H9 (cell line): ENCODE results near the gene TMEM108. TPM values are rescaled to one million over a fixed set of nuclear protein-coding genes. Genes with fewer than 3 reads are reported as not detected.

ENCODE experiments used
- DNase-seq: peaks from one replicate; pipeline ENCODE4 v3.0.0-alpha.2; 2017
- H2AFZ ChIP-seq: one replicate; pipeline ENCODE4 v1.6.1; 2013; ENCODE audit warnings: mild to moderate bottlenecking, low read length, control low read depth, moderate library complexity
- H2AK5ac ChIP-seq: 2 replicates; pipeline ENCODE4 v1.6.1; 2013; ENCODE audit warnings: low read length, control low read depth, mixed read lengths; ENCODE audit not compliant: insufficient read length
- H2BK120ac ChIP-seq: one replicate; pipeline ENCODE4 v1.6.1; 2013; ENCODE audit warnings: low read depth, mild to moderate bottlenecking, low read length, control low read depth, inconsistent platforms; ENCODE audit not compliant: poor library complexity, severe bottlenecking
- H2BK12ac ChIP-seq: 2 replicates; pipeline ENCODE4 v1.6.1; 2013; ENCODE audit warnings: low read length, control low read depth, mixed read lengths, low read depth; ENCODE audit not compliant: insufficient read length
- H2BK15ac ChIP-seq: 2 replicates; pipeline ENCODE4 v1.6.1; 2013; ENCODE audit warnings: low read depth, low read length, control low read depth
- H2BK20ac ChIP-seq: one replicate; pipeline ENCODE4 v1.6.1; 2013; ENCODE audit warnings: low read depth, mild to moderate bottlenecking, low read length, control low read depth, inconsistent platforms; ENCODE audit not compliant: poor library complexity, severe bottlenecking
- H2BK5ac ChIP-seq: 2 replicates; pipeline ENCODE4 v1.6.1; 2013; ENCODE audit warnings: low read length, control low read depth, mixed read lengths; ENCODE audit not compliant: insufficient read length
- H3K14ac ChIP-seq: 2 replicates; pipeline ENCODE4 v1.6.1; 2013; ENCODE audit warnings: low read length, control low read depth; ENCODE audit not compliant: insufficient read depth
- H3K18ac ChIP-seq: 2 replicates; pipeline ENCODE4 v1.6.1; 2013; ENCODE audit warnings: low read depth, mild to moderate bottlenecking, mixed read lengths, low read length, control low read depth; ENCODE audit not compliant: insufficient read length
- H3K23ac ChIP-seq: 2 replicates; pipeline ENCODE4 v1.6.1; 2013; ENCODE audit warnings: low read length, control low read depth, mixed read lengths, low read depth; ENCODE audit not compliant: insufficient read length
- H3K23me2 ChIP-seq: 2 replicates; pipeline ENCODE4 v1.6.1; 2013; ENCODE audit warnings: low read depth, mild to moderate bottlenecking, mixed read lengths, low read length, control low read depth; ENCODE audit not compliant: insufficient read length, poor library complexity, severe bottlenecking
- H3K27ac ChIP-seq: 2 replicates; pipeline ENCODE4 v1.5.1; 2013; ENCODE audit warnings: low read length, control low read depth, mixed read lengths, low read depth; ENCODE audit not compliant: insufficient read length
- H3K27me3 ChIP-seq: 2 replicates; pipeline ENCODE4 v1.6.1; 2013; ENCODE audit warnings: low read length, control low read depth, inconsistent platforms; ENCODE audit not compliant: insufficient read depth
- H3K4ac ChIP-seq: 2 replicates; pipeline ENCODE4 v1.6.1; 2013; ENCODE audit warnings: low read depth, mild to moderate bottlenecking, control low read depth, inconsistent platforms, low read length, moderate library complexity
- H3K4me1 ChIP-seq: 2 replicates; pipeline ENCODE4 v1.6.1; 2013; ENCODE audit warnings: low read length, control low read depth, inconsistent platforms; ENCODE audit not compliant: insufficient read depth
- H3K4me2 ChIP-seq: 2 replicates; pipeline ENCODE4 v1.6.1; 2013; ENCODE audit warnings: low read length, control low read depth, mixed read lengths; ENCODE audit not compliant: insufficient read length, insufficient read depth
- H3K56ac ChIP-seq: 2 replicates; pipeline ENCODE4 v1.6.1; 2013; ENCODE audit warnings: low read depth, mild to moderate bottlenecking, mixed read lengths, low read length, control low read depth; ENCODE audit not compliant: insufficient read length
- H3K79me1 ChIP-seq: 2 replicates; pipeline ENCODE4 v1.6.1; 2013; ENCODE audit warnings: low read depth, mild to moderate bottlenecking, moderate library complexity, low read length, control low read depth, inconsistent platforms; ENCODE audit not compliant: insufficient read depth, poor library complexity, severe bottlenecking
- H3K79me2 ChIP-seq: 2 replicates; pipeline ENCODE4 v1.6.1; 2013; ENCODE audit warnings: low read length, control low read depth, inconsistent platforms; ENCODE audit not compliant: insufficient read depth
- H3K9ac ChIP-seq: 2 replicates; pipeline ENCODE4 v1.6.1; 2013; ENCODE audit warnings: low read length, control low read depth, mixed read lengths; ENCODE audit not compliant: insufficient read length; ENCODE audit errors: extremely low read depth
- H3K9me3 ChIP-seq: one replicate; pipeline ENCODE4 v1.6.1; 2013; ENCODE audit warnings: low read depth, low read length, inconsistent platforms; ENCODE audit not compliant: control insufficient read depth
- H3T11ph ChIP-seq: one replicate; pipeline ENCODE4 v1.6.1; 2013; ENCODE audit warnings: mild to moderate bottlenecking, low read length, control low read depth, inconsistent platforms
- H4K20me1 ChIP-seq: one replicate; pipeline ENCODE4 v1.6.1; 2013; ENCODE audit not compliant: control insufficient read depth, insufficient read length, insufficient read depth
- H4K5ac ChIP-seq: 2 replicates; pipeline ENCODE4 v1.6.1; 2013; ENCODE audit warnings: low read depth, mild to moderate bottlenecking, mixed read lengths, low read length, control low read depth; ENCODE audit not compliant: insufficient read length
- H4K8ac ChIP-seq: replicated peaks from 2 replicates; pipeline ENCODE4 v1.6.1; 2013; ENCODE audit warnings: low read length, control low read depth, mixed read lengths, low read depth; ENCODE audit not compliant: insufficient read length
- H4K91ac ChIP-seq: 2 replicates; pipeline ENCODE4 v1.6.1; 2013; ENCODE audit warnings: low read depth, mild to moderate bottlenecking, moderate library complexity, mixed read lengths, low read length, control low read depth; ENCODE audit not compliant: insufficient read length
- H3K27ac Mint-ChIP-seq, 3 experiments: 2 replicates in 2 of 3; 3 replicates in 1 of 3; pipeline ENCODE4 v1.8.0; 2020 to 2021; ENCODE audit warnings: mixed read lengths in 3 of 3, mild to moderate bottlenecking in 1 of 3, moderate library complexity in 1 of 3
- H3K27me3 Mint-ChIP-seq: 2 replicates; pipeline ENCODE4 v1.8.0; 2021; ENCODE audit warnings: low read depth, mild to moderate bottlenecking, moderate library complexity, mixed read lengths
- H3K36me3 Mint-ChIP-seq, 3 experiments: 2 replicates in 2 of 3; 3 replicates in 1 of 3; pipeline ENCODE4 v1.8.0; 2020 to 2021; ENCODE audit warnings: low read depth in 3 of 3, mixed read lengths in 3 of 3; ENCODE audit not compliant: insufficient read depth in 1 of 3
- H3K4me1 Mint-ChIP-seq, 2 experiments: 2 replicates each; pipeline ENCODE4 v1.8.0; 2020; ENCODE audit warnings: mixed read lengths in 2 of 2
- H3K4me3 Mint-ChIP-seq, 2 experiments: 2 replicates in 1 of 2; 3 replicates in 1 of 2; pipeline ENCODE4 v1.8.0; 2020 to 2021; ENCODE audit warnings: mild to moderate bottlenecking in 2 of 2, mixed read lengths in 2 of 2, moderate library complexity in 1 of 2
- H3K9me3 Mint-ChIP-seq, 2 experiments: 2 replicates in 1 of 2; 3 replicates in 1 of 2; pipeline ENCODE4 v1.8.0; 2020; ENCODE audit warnings: mild to moderate bottlenecking in 2 of 2, mixed read lengths in 2 of 2, moderate library complexity in 1 of 2
- whole genome bisulfite sequencing: extraction: QIAGEN DNeasy Blood & Tissue Kit; methylation state at CpG from one replicate; pipeline ENCODE4 v1.1.7; 2013; ENCODE audit warnings: missing lambda C conversion rate, low lambda C conversion rate, mixed read lengths; ENCODE audit not compliant: insufficient read length; ENCODE audit errors: extremely low coverage; 5-methylcytosine and 5-hydroxymethylcytosine counted together
- total RNA-seq: library from RNA; stranded (reverse); gene quantifications from 2 replicates; pipeline ENCODE4 v1.2.1, GENCODE V29; 2021
- TF ChIP-seq, protein P1 (sequence below): fragments of 200-600 bp; sonication (generic); conservative IDR thresholded peaks from 3 replicates; pipeline ENCODE4 v1.8.0; 2021; ENCODE audit warnings: antibody characterized with exemption, mild to moderate bottlenecking

The TMEM108 gene
- total RNA-seq, 1 experiment from 2014 or later, result 5.0 TPM

DNA sequence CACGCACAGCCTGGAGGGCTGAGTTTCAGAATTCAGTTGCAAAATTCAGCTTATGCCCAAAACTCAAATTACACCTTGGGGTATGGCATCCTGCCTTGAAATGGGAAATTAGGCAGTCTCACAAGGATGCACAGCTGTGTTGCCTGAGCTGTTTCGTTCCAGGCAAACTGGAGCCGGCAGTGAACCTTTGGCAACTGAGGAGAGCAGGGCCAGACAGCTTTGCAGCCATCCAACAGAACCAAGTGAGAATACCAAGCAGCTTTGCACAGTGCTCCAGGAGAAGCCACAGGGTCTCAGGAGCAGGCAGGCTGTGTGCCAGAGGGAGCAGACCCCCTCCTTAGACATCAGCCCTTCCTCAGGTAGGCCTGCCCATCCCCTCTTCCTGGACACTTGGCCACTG lies 329.2 kb downstream of the TMEM108 start:
- Mint-ChIP-seq H3K36me3 (no peaks in the 10 kb centered on the region), H3K4me3 (no peak overlapping the region), H3K4me1 (peaks cover 7% of the 10 kb centered on the region in 2 experiments), H3K27ac (no peak overlapping the region), H3K27me3 (no peaks in the 10 kb centered on the region), H3K9me3 (no peaks in the 10 kb centered on the region)
- Histone ChIP-seq H2BK20ac (no peak overlapping the region), H2BK120ac (no peak overlapping the region), H3K9ac (no peak overlapping the region), H3K4ac (no peak overlapping the region), H3K4me2 (no peak overlapping the region), H3K4me1 (peaks cover 2% of the 10 kb centered on the region; the same call in 1 of the 2 replicates), H3K23me2 (no peaks in the 10 kb centered on the region), H3K79me2 (no peaks in the 10 kb centered on the region), H3K79me1 (no peaks in the 10 kb centered on the region), H2BK12ac (no peak overlapping the region), H3K14ac (no peak overlapping the region; the same call in 1 of the 2 replicates), H4K5ac (no peak overlapping the region), H2BK5ac (no peak overlapping the region), H3T11ph (no peak overlapping the region), H3K23ac (no peak overlapping the region), H4K20me1 (no peaks in the 10 kb centered on the region), H3K9me3 (no peaks in the 10 kb centered on the region), H3K56ac (no peak overlapping the region), H3K27ac (no peak overlapping the region), H4K91ac (no peak overlapping the region), H4K8ac (no peak overlapping the region), H2AFZ (no peak overlapping the region), H2AK5ac (no peak overlapping the region), H2BK15ac (no peak overlapping the region), H3K18ac (no peak overlapping the region), H3K27me3 (no peaks in the 10 kb centered on the region)
- WGBS, result no CpG with 5 or more reads among the region's 3 CpGs
- no peak for DNase-seq
- TF ChIP-seq, protein P1, sequence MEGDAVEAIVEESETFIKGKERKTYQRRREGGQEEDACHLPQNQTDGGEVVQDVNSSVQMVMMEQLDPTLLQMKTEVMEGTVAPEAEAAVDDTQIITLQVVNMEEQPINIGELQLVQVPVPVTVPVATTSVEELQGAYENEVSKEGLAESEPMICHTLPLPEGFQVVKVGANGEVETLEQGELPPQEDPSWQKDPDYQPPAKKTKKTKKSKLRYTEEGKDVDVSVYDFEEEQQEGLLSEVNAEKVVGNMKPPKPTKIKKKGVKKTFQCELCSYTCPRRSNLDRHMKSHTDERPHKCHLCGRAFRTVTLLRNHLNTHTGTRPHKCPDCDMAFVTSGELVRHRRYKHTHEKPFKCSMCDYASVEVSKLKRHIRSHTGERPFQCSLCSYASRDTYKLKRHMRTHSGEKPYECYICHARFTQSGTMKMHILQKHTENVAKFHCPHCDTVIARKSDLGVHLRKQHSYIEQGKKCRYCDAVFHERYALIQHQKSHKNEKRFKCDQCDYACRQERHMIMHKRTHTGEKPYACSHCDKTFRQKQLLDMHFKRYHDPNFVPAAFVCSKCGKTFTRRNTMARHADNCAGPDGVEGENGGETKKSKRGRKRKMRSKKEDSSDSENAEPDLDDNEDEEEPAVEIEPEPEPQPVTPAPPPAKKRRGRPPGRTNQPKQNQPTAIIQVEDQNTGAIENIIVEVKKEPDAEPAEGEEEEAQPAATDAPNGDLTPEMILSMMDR, result no peak
